Stimulated activated CD8-positive, alpha-beta memory T cell treated with anti-CD3 and anti-CD28 coated beads, Interleukin-4, amount 100 ng/mL, for 1 hour (primary cell): ENCODE data around the gene LILRA5.
"Not testable (repeated sequence)": the region's sequence is repeated elsewhere in the genome, so short reads cannot be mapped to it uniquely, and the experiment has no call there.

Experiments used
- DNase-seq, 2 donors: peaks; one replicate each; pipeline ENCODE4 v3.0.0-alpha.2; 2020; ENCODE audit warnings: low read depth in 2 of 2, low spot score in 1 of 2

The LILRA5 gene

DNA sequence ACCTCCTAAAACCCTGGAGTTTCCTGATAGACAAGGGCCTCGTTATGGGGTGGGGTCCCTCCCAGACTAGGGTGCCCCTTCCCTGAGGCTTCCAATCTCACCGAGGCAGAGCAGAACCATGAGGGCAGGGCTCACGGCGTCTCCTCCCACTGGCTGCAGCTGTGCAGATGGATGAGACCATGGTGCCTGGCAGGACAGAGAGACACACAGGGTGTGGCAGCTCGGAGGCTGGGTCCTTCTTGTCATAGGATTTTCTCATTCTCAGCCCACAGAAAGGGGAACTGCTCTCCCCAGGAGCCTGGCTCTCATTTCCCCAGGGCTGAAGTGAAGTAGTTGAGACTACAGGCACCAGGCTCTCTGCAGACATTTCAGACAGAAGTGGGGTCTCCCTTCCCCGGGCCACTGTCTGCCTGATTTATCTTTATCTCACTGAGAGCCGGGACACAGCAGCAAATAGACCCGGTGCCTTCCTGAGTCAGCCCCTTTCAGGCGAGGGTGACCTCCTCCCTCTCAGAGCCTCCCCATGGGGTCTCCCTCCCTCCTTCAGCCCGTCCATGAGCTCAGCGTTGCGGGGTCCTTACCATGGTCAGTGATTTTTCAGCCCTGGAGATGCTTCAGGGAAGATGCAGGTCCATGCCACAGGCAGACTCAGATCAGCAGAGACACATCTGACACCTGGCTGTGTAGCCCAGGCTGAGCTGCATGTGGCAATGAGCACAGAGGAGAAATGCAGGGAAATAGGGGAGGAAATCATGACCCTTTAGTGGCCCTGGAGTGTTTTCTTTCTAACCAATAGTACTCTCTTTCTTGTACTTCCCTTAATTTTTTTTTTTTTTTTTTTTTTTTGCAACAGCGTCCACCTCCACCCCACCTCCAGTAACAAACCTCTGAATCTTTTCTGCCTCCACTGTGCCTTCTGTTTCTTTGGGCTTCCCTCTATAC is at the start of gene LILRA5:
TSS of gene LILRA5 (minus strand) at position 731 of the 942 bp plus-strand sequence. CDS start at position 584, 147 bp downstream.
- DNase-seq: no peak

DNA sequence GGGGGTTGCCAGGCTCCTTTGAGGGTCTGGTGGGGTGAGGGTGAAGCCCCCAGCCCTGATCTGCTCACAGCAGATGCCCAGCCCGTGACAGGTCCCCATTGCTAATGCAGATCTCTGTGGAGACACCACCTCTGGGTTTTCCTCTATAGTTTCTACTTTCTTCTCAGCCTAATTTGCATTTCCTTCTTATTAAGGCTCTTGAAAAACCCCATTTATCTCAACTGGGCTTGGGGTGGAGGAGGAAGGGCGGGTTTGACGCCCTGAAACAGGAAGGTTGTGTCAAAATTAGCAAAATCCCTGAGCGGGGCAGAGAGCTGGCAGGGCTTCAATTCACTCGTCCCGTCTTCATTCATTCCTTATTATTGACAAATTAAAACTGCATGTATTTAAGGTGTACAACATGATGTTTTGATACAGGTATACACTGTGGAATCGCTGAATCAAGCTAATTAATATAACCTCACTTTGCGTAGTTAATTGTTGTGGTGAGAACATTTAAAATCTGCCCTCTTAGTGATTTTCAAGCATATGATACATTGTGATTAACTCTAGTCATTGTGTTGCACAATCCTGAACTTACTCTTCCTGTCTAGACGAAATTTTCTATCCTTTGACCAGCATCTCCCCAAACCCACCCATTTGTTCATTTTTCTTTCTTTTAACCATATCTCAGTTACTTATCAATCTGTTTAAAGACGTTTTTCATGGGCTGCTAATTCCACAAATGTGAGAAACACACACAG is 48.9 kb upstream of the LILRA5 start:
- not testable (repeated sequence) for DNase-seq

DNA sequence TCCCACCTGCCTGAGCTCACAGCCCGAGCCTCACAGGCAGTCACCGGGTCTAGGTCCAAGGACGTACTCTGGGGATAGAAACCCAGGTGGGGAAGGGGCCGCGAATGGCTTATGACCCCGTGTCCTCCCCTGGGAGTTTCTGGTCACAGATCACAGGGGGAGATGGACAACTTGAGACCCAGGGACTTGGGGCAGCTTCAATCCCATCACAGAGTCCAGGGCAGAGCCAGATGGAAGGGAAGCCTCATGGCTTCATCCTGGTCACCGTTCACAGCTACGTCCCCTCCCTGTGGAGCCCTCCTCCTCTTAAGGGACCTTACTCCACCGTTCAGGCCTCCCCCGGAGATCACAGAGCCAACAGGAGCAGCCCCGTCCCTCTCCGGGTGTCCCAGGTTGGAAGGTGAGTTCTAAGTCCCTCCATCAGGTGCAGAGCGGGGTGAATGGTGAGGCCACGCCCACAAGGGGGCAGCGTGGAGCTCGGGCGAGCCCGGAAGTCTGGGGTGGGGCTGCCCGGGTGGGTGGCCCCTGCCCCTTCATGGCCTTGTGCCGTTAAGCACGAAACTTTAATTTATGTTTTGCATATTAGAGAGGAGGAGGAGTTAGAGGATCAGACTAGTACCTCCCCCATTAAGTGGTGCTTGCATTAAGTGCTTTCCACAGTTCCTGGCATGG is 46.3 kb upstream of the LILRA5 start:
- DNase-seq: peak; percentile 38 to 53

- no peak for DNase-seq
These were observed 44.4 kb upstream of the LILRA5 start for GRCh38 chr19:54357381-54357780.

- no peak for DNase-seq
These were observed 43.6 kb upstream of the LILRA5 start for GRCh38 chr19:54356444-54357056.

GRCh38 chr19:54355675-54356074 is 42.7 kb upstream of the LILRA5 start:
- no peak for DNase-seq

GRCh38 chr19:54354761-54355160 is 41.8 kb upstream of the LILRA5 start:
- no peak for DNase-seq

DNA sequence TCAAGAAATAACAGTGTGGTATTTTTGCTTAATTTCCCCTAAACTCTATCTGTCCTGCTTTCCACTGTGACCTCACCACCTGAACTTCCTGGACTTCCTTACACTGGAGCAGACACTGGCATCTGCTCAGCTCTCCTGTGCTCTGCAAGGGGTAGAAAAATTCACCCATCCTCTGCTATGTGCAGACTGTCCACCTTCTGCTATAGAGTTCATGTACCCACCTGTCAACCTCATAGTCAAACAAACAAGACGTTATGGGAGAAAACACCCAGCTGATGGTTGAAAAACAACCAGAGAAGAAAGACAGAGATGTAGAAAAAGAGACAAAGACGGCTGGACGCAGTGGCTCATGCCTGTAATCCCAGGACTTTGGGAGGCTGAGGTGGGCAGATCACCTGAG is 39.6 kb upstream of the LILRA5 start:
- DNase-seq: no peak

GRCh38 chr19:54352041-54352440 is 39.1 kb upstream of the LILRA5 start:
- DNase-seq: no peak

GRCh38 chr19:54351474-54351873 is 38.5 kb upstream of the LILRA5 start:
- no peak for DNase-seq

- no peak for DNase-seq
These were observed 33.0 kb upstream of the LILRA5 start for GRCh38 chr19:54345938-54346386.

GRCh38 chr19:54343868-54344267 is 30.9 kb upstream of the LILRA5 start:
- no peak for DNase-seq

DNA sequence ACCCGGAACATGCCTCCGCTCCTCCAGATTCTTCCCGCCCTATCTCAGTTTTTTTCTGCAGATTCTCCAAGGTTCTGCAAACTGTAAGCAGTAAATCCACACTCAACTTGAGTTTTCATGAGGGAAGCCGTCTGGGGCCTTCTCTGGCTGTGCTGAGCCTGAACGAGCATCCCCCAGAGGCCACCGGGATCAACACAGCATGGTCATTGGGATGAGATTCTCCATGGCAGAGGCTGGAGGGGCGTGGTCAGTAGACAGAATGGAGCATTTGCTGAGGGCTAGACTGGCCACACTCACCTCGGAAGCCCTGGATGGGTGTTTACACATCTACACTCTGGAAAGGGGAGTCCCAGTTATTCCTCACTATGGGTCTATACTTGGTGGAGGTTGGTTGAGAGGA is 28.3 kb upstream of the LILRA5 start:
- no peak for DNase-seq

- no peak for DNase-seq
These were observed 26.8 kb upstream of the LILRA5 start for GRCh38 chr19:54339646-54340358.

- DNase-seq: no peak
These were observed 25.6 kb upstream of the LILRA5 start for GRCh38 chr19:54338521-54338920.

GRCh38 chr19:54337858-54338230 is 24.9 kb upstream of the LILRA5 start:
- no peak for DNase-seq

- no peak for DNase-seq
These were observed 24.2 kb upstream of the LILRA5 start for GRCh38 chr19:54336893-54337857.

DNA sequence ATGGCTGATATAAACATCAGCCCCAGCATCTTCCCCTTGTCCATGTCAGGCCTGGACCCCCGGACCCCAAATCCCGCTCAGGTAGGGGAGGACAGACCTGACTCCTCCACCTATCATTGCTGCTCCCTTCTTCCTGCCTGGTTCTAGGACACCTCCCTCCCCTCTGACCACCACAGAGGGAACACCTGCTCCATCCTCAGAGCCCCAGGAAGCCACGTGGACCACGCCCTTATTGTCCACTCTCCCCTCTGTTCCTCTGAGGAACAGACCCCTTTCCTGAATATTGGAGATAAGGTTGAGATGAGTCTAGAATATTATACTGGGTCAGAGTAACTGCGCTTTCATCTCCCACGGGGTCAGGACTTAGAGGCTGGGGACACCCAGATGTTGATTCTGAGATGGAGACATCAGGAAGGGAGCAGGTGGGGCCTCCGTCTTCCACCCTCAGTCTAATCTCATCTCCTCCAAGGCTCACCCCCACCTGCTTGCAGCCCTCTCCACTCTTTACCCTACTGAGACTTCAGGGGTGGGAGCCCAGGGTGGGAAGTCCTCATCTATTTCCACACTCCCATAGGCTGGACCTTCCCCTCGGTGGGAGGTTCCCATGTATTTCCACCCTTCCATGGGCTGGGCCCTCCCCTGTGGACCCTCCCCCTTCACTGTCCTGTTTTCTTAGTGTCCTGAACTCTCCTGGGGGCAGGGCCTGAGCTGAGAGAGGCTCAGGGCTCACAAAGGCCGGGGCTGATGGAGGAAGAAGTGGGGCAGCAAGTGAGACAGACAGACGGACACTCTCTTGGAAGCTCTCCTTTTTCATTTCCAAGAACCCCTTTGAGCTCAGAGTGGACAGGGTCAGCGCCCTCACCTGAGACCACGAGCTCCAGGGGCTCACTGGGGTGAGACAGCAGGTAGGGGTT is 23.3 kb upstream of the LILRA5 start:
- DNase-seq: no peak
